KMS-11 (cell line): ENCODE measurements around the gene BCL2L13.

Source experiments
- H2AFZ ChIP-seq: fragments of 200-600 bp; sonication (generic); 2 replicates; pipeline ENCODE4 v1.6.1; 2016; ENCODE audit warnings: antibody characterized with exemption, mixed run types, low read depth
- H3K27ac ChIP-seq: fragments of 200-600 bp; sonication (generic); 2 replicates; pipeline ENCODE4 v1.6.1; 2016; ENCODE audit warnings: mild to moderate bottlenecking, mixed run types
- H3K27me3 ChIP-seq: fragments of 200-600 bp; sonication (generic); 2 replicates; pipeline ENCODE4 v1.6.1; 2017; ENCODE audit warnings: mild to moderate bottlenecking, low read depth, mixed run types, moderate library complexity; ENCODE audit not compliant: insufficient read depth
- H3K36me3 ChIP-seq: fragments of 200-600 bp; sonication (generic); 2 replicates; pipeline ENCODE4 v1.6.1; 2017; ENCODE audit warnings: mild to moderate bottlenecking, mixed run types; ENCODE audit not compliant: insufficient read depth
- H3K4me1 ChIP-seq: fragments of 200-600 bp; sonication (generic); 2 replicates; pipeline ENCODE4 v1.6.1; 2016; ENCODE audit warnings: mild to moderate bottlenecking, low read depth, mixed run types; ENCODE audit not compliant: poor library complexity, severe bottlenecking
- H3K4me2 ChIP-seq: fragments of 200-600 bp; sonication (generic); 2 replicates; pipeline ENCODE4 v1.7.0; 2016; ENCODE audit warnings: mild to moderate bottlenecking, mixed run types
- H3K4me3 ChIP-seq: fragments of 200-600 bp; sonication (generic); IDR thresholded peaks from 2 replicates; pipeline ENCODE4 v1.6.1; 2017; ENCODE audit warnings: low read depth, low read length, mixed read lengths; ENCODE audit not compliant: insufficient read depth
- H3K79me2 ChIP-seq: fragments of 200-600 bp; sonication (generic); 2 replicates; pipeline ENCODE4 v1.6.1; 2016; ENCODE audit warnings: low read depth, mixed run types; ENCODE audit not compliant: insufficient read depth
- H3K9ac ChIP-seq: fragments of 200-600 bp; sonication (generic); 2 replicates; pipeline ENCODE4 v1.6.1; 2016; ENCODE audit warnings: mild to moderate bottlenecking, mixed run types
- H4K20me1 ChIP-seq: fragments of 200-600 bp; sonication (generic); 2 replicates; pipeline ENCODE4 v1.6.1; 2016; ENCODE audit warnings: mild to moderate bottlenecking, mixed run types; ENCODE audit not compliant: insufficient read depth
- CTCF ChIP-seq: fragments of 200-600 bp; sonication (generic); conservative IDR thresholded peaks from 2 replicates; pipeline ENCODE4 v1.6.1; 2017; ENCODE audit warnings: low read depth, mild to moderate bottlenecking, antibody characterized with exemption, low read length, moderate library complexity, mixed read lengths

The BCL2L13 gene

GRCh38 chr22:17699696-17700340, 61.3 kb downstream of the BCL2L13 start:
- H3K9ac ChIP-seq: no peak overlapping the region
- TF ChIP-seq CTCF: no peak
- H3K4me3 ChIP-seq: no peak overlapping the region
- H4K20me1 ChIP-seq: no peaks in the 10 kb centered on the region
- no peak overlapping the region for H3K27ac ChIP-seq
- no peaks in the 10 kb centered on the region for H3K27me3 ChIP-seq
- no peaks in the 10 kb centered on the region for H3K79me2 ChIP-seq
- H3K4me1 ChIP-seq: peaks cover under 1% of the 10 kb centered on the region
- H2AFZ ChIP-seq: no peak overlapping the region
- H3K36me3 ChIP-seq: no peaks in the 10 kb centered on the region
- no peak overlapping the region for H3K4me2 ChIP-seq

- Histone ChIP-seq H3K9ac (no peak overlapping the region), H3K27me3 (no peaks in the 10 kb centered on the region), H3K79me2 (no peaks in the 10 kb centered on the region), H3K27ac (no peak overlapping the region), H2AFZ (no peak overlapping the region), H4K20me1 (no peaks in the 10 kb centered on the region), H3K4me1 (peaks cover 9% of the 10 kb centered on the region), H3K4me3 (no peak overlapping the region), H3K4me2 (no peak overlapping the region), H3K36me3 (no peaks in the 10 kb centered on the region)
- no peak for TF ChIP-seq CTCF
Measured at GRCh38 chr22:17700778-17701177, 62.2 kb downstream of the BCL2L13 start.

GRCh38 chr22:17703811-17704210, 65.3 kb downstream of the BCL2L13 start:
- no peak overlapping the region for H3K4me3 ChIP-seq
- H4K20me1 ChIP-seq: no peaks in the 10 kb centered on the region
- H3K9ac ChIP-seq: no peak overlapping the region
- H2AFZ ChIP-seq: no peak overlapping the region
- H3K4me2 ChIP-seq: no peak overlapping the region
- no peaks in the 10 kb centered on the region for H3K27me3 ChIP-seq
- H3K4me1 ChIP-seq: peaks cover 26% of the 10 kb centered on the region
- H3K79me2 ChIP-seq: no peaks in the 10 kb centered on the region
- TF ChIP-seq CTCF: no peak
- H3K27ac ChIP-seq: no peak overlapping the region
- no peaks in the 10 kb centered on the region for H3K36me3 ChIP-seq

DNA sequence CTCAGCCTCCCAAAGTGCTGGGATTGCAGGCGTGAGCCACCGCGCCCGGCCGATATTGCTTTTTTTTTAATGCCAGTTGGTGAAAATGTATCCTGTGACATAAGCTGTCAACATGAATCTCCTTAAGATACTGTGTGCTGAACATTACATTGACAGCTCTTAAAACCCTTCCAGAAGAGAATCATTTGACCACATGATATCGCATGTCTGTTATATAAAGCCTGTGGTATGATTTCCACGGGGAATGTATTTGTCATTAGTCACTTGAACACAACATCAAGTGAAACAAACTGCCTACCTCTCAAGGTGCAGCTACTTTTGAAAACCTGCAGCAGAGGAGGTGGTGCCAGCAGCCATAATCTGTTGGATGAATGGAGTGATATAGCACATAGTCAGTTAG, 67.0 kb downstream of the BCL2L13 start:
- no peaks in the 10 kb centered on the region for H3K27me3 ChIP-seq
- H3K9ac ChIP-seq: no peak overlapping the region
- H4K20me1 ChIP-seq: no peaks in the 10 kb centered on the region
- no peaks in the 10 kb centered on the region for H3K36me3 ChIP-seq
- H3K27ac ChIP-seq: peak overlapping the region; percentile 66; the same call in 1 of the 2 replicates
- no peaks in the 10 kb centered on the region for H3K79me2 ChIP-seq
- H3K4me1 ChIP-seq: peaks cover 26% of the 10 kb centered on the region
- no peak for TF ChIP-seq CTCF
- no peak overlapping the region for H2AFZ ChIP-seq
- H3K4me2 ChIP-seq: peak overlapping the region; percentile 59; the same call in 1 of the 2 replicates
- H3K4me3 ChIP-seq: no peak overlapping the region
